GM10248 (cell line): Measurements from ENCODE around the gene CAPN9.
"Not testable (repeated sequence)": the region's sequence is repeated elsewhere in the genome, so short reads cannot be mapped to it uniquely, and the experiment has no call there.

Experiments used
- CTCF ChIA-PET: fragments of 300-600 bp; sonication (Branson Sonifier 250); formaldehyde crosslinking; extraction: SDS; loops from one replicate; lab custom pipeline; 2021; ENCODE audit warnings: antibody characterized with exemption; lab: Yijun Ruan, JAX
- POLR2A ChIA-PET: fragments of 350-650 bp; sonication (Branson Sonifier 250); formaldehyde crosslinking; extraction: SDS; loops from one replicate; lab custom pipeline; 2020; ENCODE audit warnings: antibody characterized with exemption; lab: Yijun Ruan, JAX
- DNase-seq: peaks from one replicate; pipeline ENCODE4 v3.0.0; 2012; ENCODE audit errors: extremely low spot score
- CTCF ChIP-seq: IDR thresholded peaks from 2 replicates; pipeline ENCODE4 v1.5.1; 2012; ENCODE audit warnings: mild to moderate bottlenecking, low read depth; ENCODE audit errors: extremely low read depth, missing control alignments, control extremely low read depth

Gene CAPN9

GRCh38 chr1:230711245-230711644 lies 35.9 kb upstream of the CAPN9 start:
- ChIA-PET CTCF (no interaction called here), POLR2A (no interaction called here)
- no peak for TF ChIP-seq CTCF
- no peak for DNase-seq

GRCh38 chr1:230712470-230712942 lies 34.7 kb upstream of the CAPN9 start:
- POLR2A ChIA-PET: no interaction called here
- CTCF ChIA-PET: no interaction called here
- no peak for TF ChIP-seq CTCF

GRCh38 chr1:230713138-230713537 lies 34.0 kb upstream of the CAPN9 start:
- ChIA-PET CTCF (no interaction called here), POLR2A (no interaction called here)
- no peak for TF ChIP-seq CTCF
- no peak for DNase-seq

More at GRCh38 chr1:230712470-230712942, 34.7 kb upstream of the CAPN9 start:
- DNase-seq: no peak

GRCh38 chr1:230713547-230713914 lies 33.7 kb upstream of the CAPN9 start:
- CTCF ChIA-PET: no interaction called here
- no peak for TF ChIP-seq CTCF
- no peak for DNase-seq
- POLR2A ChIA-PET: no interaction called here

GRCh38 chr1:230713915-230714764 lies 33.0 kb upstream of the CAPN9 start, which contains the start of gene AGT:
TSS of gene AGT (minus strand) at chr1:230714122. CDS start at chr1:230710823, 3,299 bp downstream.
- no peak for DNase-seq
- POLR2A ChIA-PET: no interaction called here
- no peak for TF ChIP-seq CTCF
- CTCF ChIA-PET: no interaction called here

- CTCF ChIA-PET: no interaction called here
- POLR2A ChIA-PET: no interaction called here
- no peak for TF ChIP-seq CTCF
- no peak for DNase-seq
Observed at GRCh38 chr1:230715510-230715909, 31.7 kb upstream of the CAPN9 start.

GRCh38 chr1:230716453-230716852 lies 30.7 kb upstream of the CAPN9 start:
- POLR2A ChIA-PET, DNase-seq: not testable (repeated sequence)
- CTCF ChIA-PET: interaction anchor here (1.0 kb wide), 1 partner anchor 13 kb away, joined by 3 read pairs; no protein-coding TSS in a partner anchor
